NCI-H345 treated with DMSO at 0.1 percent for 48 hours (cell line): Measurements from ENCODE around the gene ZNF474.
"Not testable (repeated sequence)": the region's sequence is repeated elsewhere in the genome, so short reads cannot be mapped to it uniquely, and the experiment has no call there.

Source experiments
- DNase-seq: peaks from one replicate; lab custom pipeline; 2025; ENCODE audit not compliant: unreplicated experiment; lab: John Stamatoyannopoulos, UW

The ZNF474 gene

DNA sequence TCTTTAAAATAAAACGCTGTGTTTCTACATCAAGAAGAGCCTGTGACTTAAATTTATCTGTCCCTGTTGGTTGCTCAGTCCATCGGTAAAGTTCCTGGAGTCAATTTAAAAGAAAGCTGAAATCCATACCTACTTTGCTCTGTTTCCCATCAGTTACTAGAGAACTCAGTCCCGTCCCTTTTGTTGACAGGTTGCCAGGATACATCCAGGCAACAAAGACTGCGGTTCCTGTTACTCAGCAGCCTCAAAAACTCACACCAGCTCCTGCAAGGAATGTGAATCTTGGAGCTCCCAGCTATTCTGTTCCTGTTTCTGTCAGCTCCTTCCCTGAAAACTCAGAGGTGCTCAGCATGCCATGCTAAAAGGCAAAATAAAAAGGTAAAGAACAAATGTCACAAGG is at the start of gene ZNF474:
Gene ZNF474 (plus strand): TSS at position 241 of the 400 bp plus-strand sequence. CDS start 22,445 bp downstream, outside the sequence.
- no peak for DNase-seq

DNA sequence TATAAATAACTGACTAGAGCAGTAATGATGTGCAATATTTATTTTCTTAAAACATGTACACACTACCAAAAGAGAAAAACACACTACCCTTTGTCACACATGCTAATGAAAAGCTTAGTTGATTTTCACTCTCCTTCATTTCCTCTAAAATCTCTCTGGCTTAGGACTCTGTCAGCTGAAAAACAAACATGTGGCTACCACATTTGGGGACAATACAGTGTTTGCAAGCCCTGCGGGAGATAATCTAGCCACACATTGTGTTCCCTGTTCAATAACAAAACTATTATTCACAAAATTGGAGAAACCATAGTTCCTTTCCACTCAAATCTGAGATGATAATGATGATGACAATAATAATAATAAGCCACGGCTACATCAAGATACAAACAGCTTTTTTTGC is 47.8 kb upstream of the ZNF474 start:
- no peak for DNase-seq

DNA sequence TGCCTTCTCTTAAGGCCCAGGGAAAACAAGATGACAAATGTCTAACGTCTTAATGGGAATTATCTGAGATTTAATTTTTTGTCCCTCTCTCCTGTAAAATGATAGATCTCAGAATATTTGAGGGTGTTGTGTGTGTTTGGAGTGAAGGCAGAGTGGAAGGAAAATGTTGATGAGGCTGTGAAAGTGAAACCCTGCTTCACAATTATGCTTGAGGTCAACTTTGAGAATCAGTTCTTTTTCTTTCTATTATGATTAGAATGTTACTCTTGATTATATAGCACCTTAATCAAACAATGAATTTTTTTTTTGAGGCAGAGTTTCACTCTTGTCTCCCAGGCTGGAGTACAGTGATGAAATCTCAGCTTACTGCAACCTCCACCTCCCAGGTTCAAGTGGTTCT is 45.8 kb upstream of the ZNF474 start:
- no peak for DNase-seq

DNA sequence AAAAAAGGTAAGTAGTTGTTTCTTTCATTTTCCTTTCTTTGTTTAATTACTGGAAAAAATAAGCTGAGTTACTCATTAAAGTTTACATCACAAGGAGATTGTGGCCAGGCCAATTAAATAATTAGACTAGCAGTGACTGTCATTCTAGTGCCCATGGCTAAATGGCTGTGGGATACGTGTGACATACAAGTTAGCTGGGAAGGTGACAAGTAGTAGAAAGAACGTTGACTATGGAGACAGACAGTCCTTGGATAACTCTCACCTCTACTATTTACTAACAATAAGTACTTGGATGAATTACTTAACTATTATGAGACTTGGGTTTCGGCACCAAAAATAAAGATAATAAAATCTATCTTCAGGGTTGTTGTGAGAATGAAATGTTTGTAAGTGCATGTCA is 44.3 kb upstream of the ZNF474 start:
- DNase-seq = no peak

DNA sequence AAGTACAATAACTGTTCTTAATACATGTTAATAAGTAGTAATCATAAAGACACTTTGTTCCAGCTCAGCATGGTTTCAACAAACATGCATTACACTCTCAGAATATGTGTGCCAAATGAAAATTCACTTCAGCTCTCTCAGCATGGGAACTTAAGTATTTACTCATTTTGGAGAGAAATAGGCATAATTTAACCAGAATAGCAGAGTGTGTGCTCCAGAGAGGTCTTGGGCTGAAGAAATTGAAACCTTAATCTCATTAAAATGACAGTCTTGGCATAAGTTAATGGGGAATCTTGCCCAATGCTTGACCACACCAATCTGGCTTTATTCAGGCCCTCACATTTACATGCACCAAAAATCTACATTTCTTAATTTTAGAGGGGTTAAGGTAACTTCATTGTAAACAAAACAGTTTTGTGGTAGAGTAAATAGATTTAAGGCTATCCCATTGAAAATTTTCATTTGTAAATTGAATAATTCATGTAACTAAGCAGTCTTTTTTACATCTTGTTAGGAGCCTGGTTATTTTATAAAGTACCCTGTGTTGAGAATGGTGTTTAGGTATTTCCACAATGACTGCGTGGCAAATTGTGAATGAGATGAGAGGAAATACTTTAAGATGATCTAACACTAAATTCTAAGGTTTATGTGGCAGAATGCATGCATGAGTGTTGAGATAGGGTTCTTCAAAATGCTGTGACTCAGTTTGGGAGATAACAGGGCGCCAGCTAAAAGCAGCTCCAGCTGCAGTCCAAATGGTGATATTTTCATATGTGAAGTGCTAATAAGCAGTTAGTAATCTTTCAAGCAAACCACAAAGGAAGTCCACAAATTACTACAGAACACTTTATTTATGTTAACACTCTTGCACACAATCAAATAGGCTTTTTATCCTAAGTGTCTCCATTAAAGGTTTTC is 40.0 kb upstream of the ZNF474 start:
- no peak for DNase-seq

GRCh38 chr5:122091936-122092600 is 37.3 kb upstream of the ZNF474 start:
- no peak for DNase-seq

DNA sequence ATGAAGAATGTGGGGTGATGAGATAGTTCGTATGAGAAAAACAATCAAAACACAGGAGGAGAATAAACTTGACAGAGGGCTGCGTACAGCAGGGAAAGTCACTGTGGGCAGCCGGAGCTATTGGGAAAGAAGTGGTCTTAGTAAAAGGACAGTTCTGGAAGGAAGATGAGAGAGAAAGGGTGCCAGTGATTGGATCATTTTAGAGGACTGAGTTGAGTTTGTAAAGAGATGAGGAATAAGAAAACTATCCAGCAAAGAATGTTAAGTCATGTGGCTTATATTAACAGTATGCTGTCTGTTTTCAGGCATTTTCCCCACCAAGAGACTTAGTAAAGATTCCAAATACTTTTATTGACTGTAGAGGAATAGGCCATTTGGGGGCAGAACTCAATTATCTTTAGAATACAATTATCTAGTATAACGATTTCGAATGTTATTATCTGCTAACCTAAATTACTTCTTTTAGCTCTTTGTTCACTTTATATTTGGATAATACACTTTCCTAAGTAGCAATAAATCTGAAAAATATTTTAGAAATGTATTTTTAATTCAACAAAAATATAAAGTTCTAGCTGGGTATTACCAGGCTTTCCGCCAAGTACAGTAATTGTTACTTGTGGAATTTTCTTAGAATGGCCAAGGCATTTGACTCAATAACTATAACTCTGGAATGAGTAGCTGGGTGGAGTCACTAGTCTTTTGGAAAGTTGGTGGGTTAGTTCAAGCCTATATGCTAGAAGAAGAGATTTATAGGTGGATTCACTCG is 35.7 kb upstream of the ZNF474 start:
- DNase-seq = no peak

DNA sequence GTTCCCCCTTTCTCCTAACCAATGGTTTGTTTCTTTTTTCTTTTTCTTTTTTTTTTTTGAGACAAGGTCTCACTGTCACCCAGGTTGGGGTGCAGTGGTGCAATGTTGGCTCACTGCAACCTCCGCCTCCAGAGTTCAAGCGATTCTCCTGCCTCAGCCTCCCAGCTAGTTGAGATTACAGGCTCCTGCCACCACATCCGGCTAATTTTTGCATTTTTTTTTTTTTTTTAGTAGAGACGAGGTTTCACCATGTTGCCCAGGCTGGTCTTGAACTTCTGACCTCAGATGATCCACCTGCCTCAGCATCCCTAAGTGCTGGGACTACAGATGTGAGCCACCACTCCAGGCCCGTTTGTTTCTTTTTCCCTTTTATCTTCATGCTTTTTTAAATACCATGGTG is 35.1 kb upstream of the ZNF474 start:
- not testable (repeated sequence) for DNase-seq

DNA sequence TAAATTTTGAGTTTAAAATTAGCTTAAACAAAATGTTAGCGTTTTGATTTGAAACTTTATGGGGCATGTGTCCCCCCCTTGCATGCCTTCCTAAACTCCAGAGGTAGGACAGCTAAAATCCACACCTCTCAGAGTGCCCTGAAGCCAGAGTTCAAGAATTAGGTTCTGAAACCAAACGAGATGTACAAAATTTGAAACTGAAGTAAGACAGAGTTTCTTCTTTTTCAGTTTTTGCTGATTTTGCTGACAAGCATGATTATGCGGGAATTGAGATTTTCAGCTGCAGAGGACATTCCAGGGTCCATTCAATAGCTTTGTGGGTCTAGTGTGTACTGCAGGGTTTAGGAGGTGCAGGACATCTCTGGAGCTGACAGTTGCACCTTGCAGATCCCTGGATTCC is 34.2 kb upstream of the ZNF474 start:
- no peak for DNase-seq

- DNase-seq = no peak
Observed at GRCh38 chr5:122097391-122097790, 32.0 kb upstream of the ZNF474 start.

DNA sequence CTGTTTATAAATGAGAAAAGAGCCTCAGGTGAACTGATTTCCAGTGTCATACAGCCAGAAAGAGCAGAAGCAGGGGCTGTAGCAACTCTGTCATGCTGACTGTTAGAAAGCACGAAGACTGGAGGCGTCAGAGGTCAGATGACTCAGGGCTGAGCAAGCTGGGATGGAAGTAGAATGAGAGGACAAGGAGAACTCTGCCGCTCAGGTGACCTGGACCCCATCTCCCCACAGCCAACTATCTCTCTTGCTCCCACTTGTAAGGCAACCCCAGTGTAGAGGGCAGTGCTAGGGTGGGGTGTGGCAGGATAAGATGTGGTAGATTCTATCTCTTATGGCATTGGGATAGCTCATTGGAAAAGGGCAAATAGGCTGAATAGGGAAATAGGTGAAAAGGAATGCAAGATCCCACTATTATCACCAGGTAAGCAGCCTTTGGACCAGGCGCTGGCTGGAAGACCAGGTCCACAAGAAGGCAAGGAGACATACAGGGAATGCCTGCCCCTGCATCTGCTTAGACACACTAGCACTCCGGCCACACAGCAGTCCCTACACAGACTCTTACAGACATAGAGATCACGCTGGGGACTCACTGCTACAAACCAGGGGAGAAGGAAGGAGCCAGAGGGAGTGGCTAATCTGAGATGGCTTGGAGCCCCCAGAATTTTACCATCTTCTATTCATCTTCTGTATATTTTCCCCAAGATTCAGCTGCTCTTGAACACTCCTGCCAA is 30.1 kb upstream of the ZNF474 start:
- no peak for DNase-seq

GRCh38 chr5:122101636-122102285 is 27.6 kb upstream of the ZNF474 start:
- peak; percentile 22 for DNase-seq

DNA sequence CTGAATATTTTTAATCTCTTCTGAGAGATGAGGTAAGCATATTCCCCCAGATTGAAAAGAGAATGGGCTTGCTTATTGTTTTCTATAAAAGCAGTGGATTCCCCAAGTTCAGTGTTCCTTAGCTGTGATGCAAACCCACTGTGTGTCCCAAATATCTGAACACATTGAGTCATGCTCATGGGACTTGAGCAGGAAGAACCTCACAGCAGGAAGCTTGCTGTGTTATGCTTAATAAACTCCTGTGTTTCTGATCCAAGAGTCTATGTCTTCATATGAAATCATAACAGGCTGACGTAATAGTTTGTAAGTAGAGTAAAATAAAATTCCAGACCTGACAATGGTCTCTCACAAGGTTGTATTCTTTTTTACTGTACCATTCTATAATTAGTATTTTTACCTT is 26.5 kb upstream of the ZNF474 start:
- no peak for DNase-seq

DNA sequence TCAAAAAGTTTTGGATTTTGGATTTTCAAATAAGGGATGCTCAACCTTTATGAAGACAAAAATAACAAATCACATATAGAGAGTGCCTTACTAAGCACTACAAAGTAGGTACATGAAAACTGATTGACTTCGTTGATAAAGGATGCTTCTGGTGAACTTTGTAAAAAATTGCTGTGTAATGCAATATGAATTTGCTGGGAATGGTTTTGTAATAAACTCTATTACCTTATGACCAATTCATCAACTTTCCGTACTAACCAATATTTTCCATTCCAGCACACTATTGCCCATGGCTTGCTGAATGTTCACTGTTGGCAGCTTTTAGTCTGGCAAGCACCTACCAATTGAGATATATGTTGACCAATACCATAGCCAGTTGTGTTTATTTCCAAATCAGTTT is 23.4 kb upstream of the ZNF474 start:
- no peak for DNase-seq

DNA sequence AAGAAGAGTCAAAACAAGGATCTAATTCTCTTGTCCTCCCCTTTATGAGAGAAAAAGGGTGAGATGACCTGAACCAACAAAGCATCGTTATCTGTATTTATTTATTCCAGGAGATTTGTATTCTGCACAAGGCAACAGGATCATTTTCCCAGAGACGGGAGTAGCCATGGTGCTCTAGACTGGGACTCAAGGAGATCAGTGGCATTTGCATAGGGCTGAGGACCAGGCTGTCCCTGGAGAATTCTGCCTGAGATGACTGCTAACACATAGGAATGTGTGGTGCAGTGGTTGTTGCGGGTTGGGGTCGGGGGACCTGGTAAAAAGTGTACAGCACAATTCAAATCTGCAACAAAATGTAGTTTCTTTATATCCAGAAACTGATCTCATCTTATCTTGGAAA is 22.3 kb upstream of the ZNF474 start:
- no peak for DNase-seq

GRCh38 chr5:122110987-122111386 is 18.4 kb upstream of the ZNF474 start:
- no peak for DNase-seq

DNA sequence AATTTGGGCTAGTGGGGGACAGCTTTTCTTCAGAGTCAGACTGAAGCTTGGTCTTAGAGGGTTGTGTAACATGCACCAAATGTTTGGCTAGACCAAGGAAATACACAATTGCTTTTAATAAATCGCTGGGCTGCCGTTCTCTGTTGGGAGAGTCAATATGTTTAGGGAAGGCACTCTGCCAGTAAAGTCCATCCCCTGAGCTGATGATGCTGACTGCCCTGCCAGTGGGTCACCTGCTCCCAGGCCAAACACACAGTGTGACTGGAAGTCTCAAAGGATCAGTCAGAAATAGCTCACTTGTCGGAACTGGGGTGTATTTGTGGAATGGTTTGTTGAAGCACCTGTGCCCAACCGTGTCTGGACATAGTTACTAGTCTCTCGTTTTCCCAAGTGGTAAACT is 17.9 kb upstream of the ZNF474 start:
- no peak for DNase-seq

- no peak for DNase-seq
Observed at GRCh38 chr5:122112063-122112462, 17.3 kb upstream of the ZNF474 start.

- no peak for DNase-seq
Observed at GRCh38 chr5:122112733-122113558, 16.4 kb upstream of the ZNF474 start.

- no peak for DNase-seq
Observed at GRCh38 chr5:122114501-122114900, 14.8 kb upstream of the ZNF474 start.
